Endothelial cell of umbilical vein (primary cell): ENCODE results near the gene TREML2.

Experiments used
- JUN ChIP-seq: IDR thresholded peaks from 2 replicates; pipeline ENCODE4 v1.6.1; 2011; ENCODE audit warnings: borderline replicate concordance, low read depth; ENCODE audit not compliant: insufficient read length, insufficient read depth
- POLR2A ChIP-seq: IDR thresholded peaks from 2 replicates; pipeline ENCODE4 v1.6.1; 2012; ENCODE audit warnings: low read depth, mild to moderate bottlenecking, control low read depth, low read length
- TF ChIP-seq, protein P1 (sequence below), 2 donors: IDR thresholded peaks; 1 replicate in 1 of 2; 2 replicates in 1 of 2; pipeline ENCODE4 v1.5.1; 2011; ENCODE audit warnings: low read length in 2 of 2, mild to moderate bottlenecking in 2 of 2, moderate library complexity in 2 of 2, control low read depth in 1 of 2, inconsistent platforms in 1 of 2, low read depth in 1 of 2; ENCODE audit not compliant: insufficient read depth in 1 of 2; ENCODE audit errors: extremely low read depth in 1 of 2

DNA sequence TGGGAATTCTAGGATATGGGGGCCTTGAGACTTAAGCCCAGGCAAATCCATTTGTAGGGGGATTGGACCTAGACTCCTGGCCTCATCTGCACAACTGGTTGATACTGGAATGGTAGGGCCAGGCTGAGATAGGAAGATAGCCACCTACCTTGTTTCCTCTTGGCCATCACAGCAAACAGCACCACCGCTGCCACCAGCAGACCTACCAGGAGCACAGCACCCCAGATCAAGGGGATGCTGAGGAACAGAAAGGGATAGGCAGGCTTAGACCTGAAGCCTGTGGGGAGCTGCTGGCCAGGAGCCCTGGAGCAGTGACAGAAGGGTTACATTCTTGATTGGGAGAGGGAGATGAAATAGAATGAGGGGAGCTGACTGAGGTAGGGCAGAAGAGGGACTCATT lies 50.3 kb downstream of the TREML2 start:
- TF ChIP-seq, protein P1, sequence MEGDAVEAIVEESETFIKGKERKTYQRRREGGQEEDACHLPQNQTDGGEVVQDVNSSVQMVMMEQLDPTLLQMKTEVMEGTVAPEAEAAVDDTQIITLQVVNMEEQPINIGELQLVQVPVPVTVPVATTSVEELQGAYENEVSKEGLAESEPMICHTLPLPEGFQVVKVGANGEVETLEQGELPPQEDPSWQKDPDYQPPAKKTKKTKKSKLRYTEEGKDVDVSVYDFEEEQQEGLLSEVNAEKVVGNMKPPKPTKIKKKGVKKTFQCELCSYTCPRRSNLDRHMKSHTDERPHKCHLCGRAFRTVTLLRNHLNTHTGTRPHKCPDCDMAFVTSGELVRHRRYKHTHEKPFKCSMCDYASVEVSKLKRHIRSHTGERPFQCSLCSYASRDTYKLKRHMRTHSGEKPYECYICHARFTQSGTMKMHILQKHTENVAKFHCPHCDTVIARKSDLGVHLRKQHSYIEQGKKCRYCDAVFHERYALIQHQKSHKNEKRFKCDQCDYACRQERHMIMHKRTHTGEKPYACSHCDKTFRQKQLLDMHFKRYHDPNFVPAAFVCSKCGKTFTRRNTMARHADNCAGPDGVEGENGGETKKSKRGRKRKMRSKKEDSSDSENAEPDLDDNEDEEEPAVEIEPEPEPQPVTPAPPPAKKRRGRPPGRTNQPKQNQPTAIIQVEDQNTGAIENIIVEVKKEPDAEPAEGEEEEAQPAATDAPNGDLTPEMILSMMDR (IDR thresholded peaks at IDR 0.05; ENCODE audit: extremely low read depth in 1 of 2, insufficient read depth in 1 of 2, low read depth in 1 of 2, low read length in 2 of 2) = no peak
- TF ChIP-seq POLR2A (no peak), JUN (no peak)
